OCI-LY1 (cell line): ENCODE measurements around the gene ALDOB.
A peak's percentile ranks its signal among the peaks of the same experiment; 100 is the strongest.

Experiments used
- H2AFZ ChIP-seq: fragments of 200-600 bp; sonication (generic), shearing (Covaris generic); 2 replicates; pipeline ENCODE4 v1.6.0; 2014; ENCODE audit warnings: antibody characterized with exemption, mild to moderate bottlenecking, low read length
- H3F3A ChIP-seq: fragments of 200-600 bp; sonication (generic), shearing (Covaris generic); 2 replicates; pipeline ENCODE4 v1.6.0; 2014; ENCODE audit warnings: mild to moderate bottlenecking, antibody characterized with exemption, low read length, moderate library complexity; ENCODE audit not compliant: insufficient read depth
- H3K27ac ChIP-seq: fragments of 200-600 bp; sonication (generic); 2 replicates; pipeline ENCODE4 v1.5.1; 2014; ENCODE audit warnings: low read length, mixed run types, mild to moderate bottlenecking, low read depth; ENCODE audit not compliant: poor library complexity, severe bottlenecking
- H3K27me3 ChIP-seq: fragments of 200-600 bp; sonication (generic); 2 replicates; pipeline ENCODE4 v1.6.0; 2014; ENCODE audit warnings: antibody characterized with exemption, mild to moderate bottlenecking, low read length, moderate library complexity; ENCODE audit not compliant: insufficient read depth
- H3K36me3 ChIP-seq: fragments of 200-600 bp; sonication (generic); 2 replicates; pipeline ENCODE4 v1.6.1; 2014; ENCODE audit warnings: mild to moderate bottlenecking, antibody characterized with exemption, low read length, moderate library complexity, mixed read lengths; ENCODE audit not compliant: insufficient read depth
- H3K4me1 ChIP-seq: fragments of 200-600 bp; sonication (generic); 2 replicates; pipeline ENCODE4 v1.5.1; 2014; ENCODE audit warnings: mild to moderate bottlenecking, low read length, moderate library complexity; ENCODE audit not compliant: insufficient read depth, severe bottlenecking
- H3K4me2 ChIP-seq: fragments of 200-600 bp; sonication (generic), shearing (Covaris generic); 2 replicates; pipeline ENCODE4 v1.6.1; 2014; ENCODE audit warnings: low read length
- H3K4me3 ChIP-seq: fragments of 200-600 bp; sonication (generic); 2 replicates; pipeline ENCODE4 v1.5.1; 2014; ENCODE audit warnings: low read length, low read depth, mild to moderate bottlenecking, mixed read lengths; ENCODE audit not compliant: poor library complexity, severe bottlenecking
- H3K79me2 ChIP-seq: fragments of 200-600 bp; shearing (Covaris generic); 2 replicates; pipeline ENCODE4 v1.6.1; 2016; ENCODE audit warnings: mixed run types, low read length, mixed read lengths; ENCODE audit not compliant: insufficient read depth
- H3K9ac ChIP-seq: fragments of 200-600 bp; sonication (generic), shearing (Covaris generic); 2 replicates; pipeline ENCODE4 v1.6.1; 2014; ENCODE audit warnings: mild to moderate bottlenecking, low read length, mixed read lengths
- H3K9me2 ChIP-seq: fragments of 200-600 bp; sonication (generic), shearing (Covaris generic); 2 replicates; pipeline ENCODE4 v1.6.1; 2014; ENCODE audit warnings: low read depth, mild to moderate bottlenecking, low read length, mixed read lengths
- H3K9me3 ChIP-seq: fragments of 200-600 bp; shearing (Covaris generic); 2 replicates; pipeline ENCODE4 v1.6.1; 2014; ENCODE audit warnings: low read length, mixed read lengths
- H4K20me1 ChIP-seq: fragments of 200-600 bp; sonication (generic), shearing (Covaris generic); 2 replicates; pipeline ENCODE4 v1.6.0; 2016; ENCODE audit warnings: mild to moderate bottlenecking, low read length; ENCODE audit not compliant: insufficient read depth
- CTCF ChIP-seq: fragments of 200-600 bp; sonication (generic), shearing (Covaris generic); IDR thresholded peaks from 2 replicates; pipeline ENCODE4 v1.5.1; 2017; ENCODE audit warnings: mild to moderate bottlenecking, antibody characterized with exemption, low read length, moderate library complexity, mixed read lengths
- EZH2 ChIP-seq: fragments of 200-600 bp; sonication (generic), shearing (Covaris generic); IDR thresholded peaks from 2 replicates; pipeline ENCODE4 v1.8.0; 2017; ENCODE audit warnings: borderline replicate concordance, mixed run types, mild to moderate bottlenecking, antibody characterized with exemption, low read length, moderate library complexity, mixed read lengths

ALDOB gene

GRCh38 chr9:101457003-101457402, 21.4 kb upstream of the ALDOB start:
- no peaks in the 10 kb centered on the region for H3K9me3 ChIP-seq
- no peaks in the 10 kb centered on the region for H4K20me1 ChIP-seq
- H3K9ac ChIP-seq: no peak overlapping the region
- H3K27me3 ChIP-seq: no peaks in the 10 kb centered on the region
- no peaks in the 10 kb centered on the region for H3K79me2 ChIP-seq
- no peak overlapping the region for H3K4me2 ChIP-seq
- no peaks in the 10 kb centered on the region for H3K4me1 ChIP-seq
- TF ChIP-seq CTCF (peak; percentile 9; the same call in 1 of the 2 replicates), EZH2 (no peak)
- H3K9me2 ChIP-seq: no peaks in the 10 kb centered on the region
- H3F3A ChIP-seq: no peaks in the 10 kb centered on the region
- H3K36me3 ChIP-seq: no peaks in the 10 kb centered on the region
- H3K4me3 ChIP-seq: no peak overlapping the region
- H3K27ac ChIP-seq: no peak overlapping the region
- no peak overlapping the region for H2AFZ ChIP-seq

- Histone ChIP-seq H3K4me1 (no peaks in the 10 kb centered on the region), H3K4me2 (no peak overlapping the region), H3K9me3 (no peaks in the 10 kb centered on the region), H3K36me3 (no peaks in the 10 kb centered on the region), H3K27ac (no peak overlapping the region), H2AFZ (no peak overlapping the region), H3K9ac (no peak overlapping the region), H3F3A (no peaks in the 10 kb centered on the region), H3K9me2 (no peaks in the 10 kb centered on the region), H4K20me1 (no peaks in the 10 kb centered on the region), H3K27me3 (no peaks in the 10 kb centered on the region; the same call in 1 of the 2 replicates), H3K4me3 (no peak overlapping the region), H3K79me2 (no peaks in the 10 kb centered on the region)
- no peak for TF ChIP-seq EZH2
- TF ChIP-seq CTCF: no peak
These were observed 20.2 kb upstream of the ALDOB start for GRCh38 chr9:101455656-101456240.

GRCh38 chr9:101453776-101454570, 18.4 kb upstream of the ALDOB start:
- TF ChIP-seq EZH2: no peak
- no peak for TF ChIP-seq CTCF
- no peaks in the 10 kb centered on the region for H3K36me3 ChIP-seq
- no peak overlapping the region for H3K27ac ChIP-seq
- H2AFZ ChIP-seq: no peak overlapping the region
- no peaks in the 10 kb centered on the region for H3F3A ChIP-seq
- H3K79me2 ChIP-seq: no peaks in the 10 kb centered on the region
- H3K9me3 ChIP-seq: no peaks in the 10 kb centered on the region
- H3K4me3 ChIP-seq: no peak overlapping the region
- no peak overlapping the region for H3K9ac ChIP-seq
- H3K4me1 ChIP-seq: no peaks in the 10 kb centered on the region
- H4K20me1 ChIP-seq: no peaks in the 10 kb centered on the region
- H3K4me2 ChIP-seq: no peak overlapping the region
- no peaks in the 10 kb centered on the region; the same call in 1 of the 2 replicates for H3K27me3 ChIP-seq
- no peaks in the 10 kb centered on the region for H3K9me2 ChIP-seq
